Right atrium auricular region (tissue), 2 donors: ENCODE measurements around the gene MAN1B1. TPM values are rescaled to one million over a fixed set of nuclear protein-coding genes. Genes with fewer than 3 reads are reported as not detected.
A peak's percentile ranks its signal among the peaks of the same experiment; 100 is the strongest.

Experiments used
- DNase-seq: peaks from one replicate; pipeline ENCODE4 v3.0.0-alpha.2; 2019; ENCODE audit warnings: low spot score
- H3K27ac ChIP-seq, 2 donors: fragments of 200-600 bp; sonication (generic); 1 replicate in 1 of 2; 2 replicates in 1 of 2; pipeline ENCODE4 v1.5.1; 2016 to 2019
- H3K27me3 ChIP-seq, 2 donors: fragments of 200-600 bp; sonication (generic); one replicate each; pipeline versions ENCODE4 v1.5.1 to v1.6.0; 2017 to 2019
- H3K36me3 ChIP-seq: fragments of 200-600 bp; sonication (generic); one replicate; pipeline ENCODE4 v1.5.1; 2016
- H3K4me1 ChIP-seq, 2 donors: fragments of 200-600 bp; sonication (generic); one replicate each; pipeline versions ENCODE4 v1.5.1 to v1.6.0; 2017 to 2019
- H3K4me3 ChIP-seq, 2 donors: fragments of 200-600 bp; sonication (generic); 1 replicate in 1 of 2; 2 replicates in 1 of 2; pipeline ENCODE4 v1.5.1; 2017 to 2019; ENCODE audit warnings: mild to moderate bottlenecking in 1 of 2, moderate library complexity in 1 of 2
- H3K9me3 ChIP-seq, 2 donors: fragments of 200-600 bp; sonication (generic); one replicate each; pipeline ENCODE4 v1.5.1; 2019
- CTCF ChIP-seq, 2 donors: fragments of 200-600 bp; sonication (generic); IDR thresholded peaks; one replicate each; pipeline ENCODE4 v1.5.1; 2019; ENCODE audit warnings: antibody characterized with exemption in 2 of 2
- total RNA-seq, 2 donors: library from RNA; depleted of rRNA; stranded (reverse); fragments of >200 nt; gene quantifications; one replicate each; pipeline ENCODE4 v1.1.0, GENCODE V29; 2016

Gene MAN1B1
- total RNA-seq, 2 donors from 2014 or later = 20.9 to 26.8 TPM

GRCh38 chr9:137126786-137127185 lies 40.0 kb downstream of the MAN1B1 start:
- no peak for DNase-seq
- H3K36me3 ChIP-seq = no peaks in the 10 kb centered on the region
- H3K9me3 ChIP-seq = peaks cover 0 to 13% of the 10 kb centered on the region in 2 donors
- peak overlapping the region in 1 of 2 donors; percentile 38 for H3K4me3 ChIP-seq
- no peaks in the 10 kb centered on the region for H3K27me3 ChIP-seq
- H3K27ac ChIP-seq = peak overlapping the region; percentile 26 to 45
- peaks cover 0 to 34% of the 10 kb centered on the region in 2 donors for H3K4me1 ChIP-seq
- TF ChIP-seq CTCF (IDR thresholded peaks at IDR 0.05) = no peak

DNA sequence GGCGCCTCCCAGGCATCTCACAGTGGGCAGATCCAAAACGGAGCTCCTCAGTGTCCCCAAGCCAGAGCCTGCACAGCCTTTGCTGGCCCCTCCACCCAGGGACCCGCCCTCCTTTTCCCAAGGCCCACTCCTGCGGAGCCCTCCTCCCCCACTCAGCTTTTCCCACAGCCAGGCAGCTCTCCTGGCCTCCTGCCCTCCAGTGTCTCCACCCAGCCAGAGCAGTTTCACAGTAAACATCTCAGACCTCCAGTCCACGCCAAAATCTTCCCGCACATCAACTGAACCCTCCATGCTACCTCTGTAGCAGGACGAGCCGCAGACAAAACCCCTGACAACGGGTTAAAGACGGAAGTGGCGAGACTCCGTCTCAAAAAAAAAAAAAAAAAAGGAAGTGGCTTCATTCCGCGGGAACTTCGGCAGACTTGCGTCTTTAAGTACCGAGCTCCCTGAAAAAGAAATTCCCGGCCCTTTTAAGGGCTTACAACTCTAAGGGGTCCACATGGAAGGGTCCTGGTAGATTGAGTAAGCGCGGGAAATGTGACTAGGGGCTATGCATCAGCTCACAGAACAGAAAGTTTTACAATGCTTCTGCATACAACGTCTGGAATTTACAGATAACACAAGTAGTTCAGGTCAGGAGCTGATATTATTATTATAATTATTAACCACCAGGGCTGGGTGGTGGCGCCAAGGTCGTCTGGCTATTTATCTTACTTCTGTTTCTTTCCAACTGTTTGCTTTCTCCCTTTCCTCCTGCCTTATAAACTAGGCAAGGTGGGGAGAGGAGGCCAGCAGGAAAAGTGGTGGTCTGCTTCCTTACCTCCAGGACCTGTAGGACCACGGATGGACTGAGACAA lies 40.7 kb downstream of the MAN1B1 start:
- TF ChIP-seq CTCF (IDR thresholded peaks at IDR 0.05) = no peak
- Histone ChIP-seq H3K4me3 (peak overlapping the region; percentile 12 to 38), H3K9me3 (peaks cover 0 to 13% of the 10 kb centered on the region in 2 donors), H3K27me3 (no peaks in the 10 kb centered on the region), H3K27ac (peak overlapping the region; percentile 26 to 45), H3K36me3 (no peaks in the 10 kb centered on the region), H3K4me1 (peaks cover 0 to 33% of the 10 kb centered on the region in 2 donors)
- no peak for DNase-seq

DNA sequence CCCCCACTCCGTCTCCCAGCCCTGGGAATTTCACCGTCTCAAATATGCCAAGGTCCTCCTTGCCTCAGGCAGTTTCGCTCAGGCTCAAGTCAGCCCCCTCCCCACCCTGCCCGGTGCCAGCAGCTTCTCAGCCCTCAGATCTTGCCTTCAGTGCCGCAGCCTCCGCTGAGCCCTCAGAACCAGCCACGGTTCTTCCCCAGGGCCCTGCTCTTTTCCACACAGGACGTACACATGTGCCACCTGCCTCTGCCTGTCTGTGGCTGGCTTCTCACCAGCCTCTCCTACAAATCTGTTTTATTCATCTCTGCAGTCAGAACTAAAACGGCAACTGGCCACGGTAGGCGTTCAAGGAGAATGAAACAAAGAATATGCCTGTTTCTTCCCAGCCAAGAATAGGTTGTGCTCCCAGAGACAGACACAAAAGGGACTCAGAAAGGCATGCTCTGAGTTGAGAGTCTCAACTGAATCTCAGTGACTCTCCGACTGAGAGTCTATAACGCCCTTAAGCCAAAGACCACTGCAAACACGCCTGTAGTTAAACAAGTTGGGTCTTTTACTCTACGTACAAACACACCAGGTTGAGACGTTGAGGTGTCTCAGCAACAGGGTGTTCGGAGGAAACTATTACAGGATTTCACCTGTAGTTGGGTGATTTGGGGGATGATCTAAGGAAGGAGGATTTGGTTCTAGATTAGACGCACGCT lies 41.5 kb downstream of the MAN1B1 start:
- peaks cover 0 to 33% of the 10 kb centered on the region in 2 donors for H3K4me1 ChIP-seq
- H3K4me3 ChIP-seq = peak overlapping the region in 1 of 2 donors; percentile 75
- DNase-seq = no peak
- H3K27me3 ChIP-seq = no peaks in the 10 kb centered on the region
- peaks cover 0 to 13% of the 10 kb centered on the region in 2 donors for H3K9me3 ChIP-seq
- H3K27ac ChIP-seq = peak overlapping the region in 1 of 2 donors; percentile 26
- no peaks in the 10 kb centered on the region for H3K36me3 ChIP-seq
- TF ChIP-seq CTCF (IDR thresholded peaks at IDR 0.05) = no peak

DNA sequence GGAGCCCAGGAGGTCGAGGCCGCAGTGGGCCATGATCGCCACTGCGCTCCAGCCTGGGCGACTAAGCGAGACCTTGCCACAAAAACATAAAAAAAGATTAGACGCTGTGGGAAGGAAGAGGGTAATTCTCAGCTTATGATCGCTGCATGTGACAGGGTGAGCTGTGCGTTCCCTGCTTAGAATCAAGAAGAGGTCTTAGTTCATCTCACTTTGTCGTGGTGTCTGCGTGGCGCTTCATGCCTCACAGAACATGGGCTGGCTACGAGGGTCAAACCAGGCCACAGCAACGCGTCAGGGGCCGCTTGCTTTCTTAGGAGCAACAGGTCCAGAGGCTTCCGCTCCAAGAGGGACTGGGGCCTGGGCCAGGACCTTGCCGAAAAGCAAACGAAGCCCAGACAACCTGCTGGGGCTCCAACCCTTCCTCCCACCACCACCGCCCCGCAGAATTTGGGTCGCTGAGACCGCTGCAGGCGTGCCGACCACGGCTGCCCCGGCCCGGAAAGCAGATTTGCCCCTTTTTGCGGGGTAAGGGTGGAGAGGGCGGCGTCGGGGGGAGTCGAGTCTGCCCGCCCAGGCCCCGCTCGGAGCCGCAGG lies 42.2 kb downstream of the MAN1B1 start:
- DNase-seq = no peak
- TF ChIP-seq CTCF (IDR thresholded peaks at IDR 0.05) = no peak

DNA sequence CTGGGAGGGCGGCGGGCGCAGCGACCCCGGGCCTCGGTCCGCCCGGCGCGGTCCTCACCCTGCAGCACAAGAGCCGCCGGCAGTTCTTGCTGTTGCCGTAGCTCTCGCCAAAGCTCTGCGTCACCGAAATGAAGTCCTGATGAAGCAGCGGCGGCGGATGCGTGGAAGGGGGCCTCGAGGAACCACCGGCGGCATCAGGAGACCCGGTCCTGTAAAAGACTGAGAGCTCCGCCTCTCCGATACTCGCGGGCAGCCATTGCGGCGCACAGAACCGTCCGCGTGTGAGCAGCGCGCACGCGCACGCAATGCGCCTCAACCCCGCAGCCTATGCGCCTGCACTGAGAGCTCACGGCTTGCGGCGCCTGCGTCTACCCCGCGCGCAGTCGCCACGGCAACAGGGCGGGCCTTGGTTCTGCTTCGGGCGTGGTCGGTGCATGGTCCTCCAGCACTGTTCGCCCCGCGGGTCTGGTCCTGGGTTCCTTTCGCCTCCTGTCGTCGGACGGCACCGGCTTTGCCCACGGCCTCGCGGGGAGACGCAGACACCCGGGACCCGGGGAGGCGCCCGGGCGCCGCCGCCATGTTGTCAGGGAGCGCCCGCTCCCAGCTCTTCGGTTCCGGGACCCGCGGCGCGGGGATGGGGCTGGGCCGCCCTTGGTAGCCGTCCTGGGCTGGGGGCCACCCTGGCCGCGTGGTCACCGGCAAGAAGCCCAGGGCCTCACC lies 42.8 kb downstream of the MAN1B1 start:
- no peak for TF ChIP-seq CTCF (IDR thresholded peaks at IDR 0.05)
- peaks cover 0 to 13% of the 10 kb centered on the region in 2 donors for H3K9me3 ChIP-seq
- H3K27me3 ChIP-seq = no peaks in the 10 kb centered on the region
- H3K4me1 ChIP-seq = peaks cover 0 to 33% of the 10 kb centered on the region in 2 donors
- peak; percentile 86 for DNase-seq
- no peaks in the 10 kb centered on the region for H3K36me3 ChIP-seq
- H3K4me3 ChIP-seq = peak overlapping the region; percentile 75 to 80
- H3K27ac ChIP-seq = peak overlapping the region; percentile 72 to 77

More for the DNA sequence above, 42.2 kb downstream of the MAN1B1 start:
- Histone ChIP-seq H3K4me3 (peak overlapping the region; percentile 75 to 80), H3K9me3 (peaks cover 0 to 13% of the 10 kb centered on the region in 2 donors), H3K27ac (peak overlapping the region; percentile 72 to 77), H3K27me3 (no peaks in the 10 kb centered on the region), H3K4me1 (peaks cover 0 to 33% of the 10 kb centered on the region in 2 donors), H3K36me3 (no peaks in the 10 kb centered on the region)
